Glutamatergic neuron (in vitro differentiated cells): ENCODE results near the gene FMNL3. TPM values are rescaled to one million over a fixed set of nuclear protein-coding genes. Genes with fewer than 3 reads are reported as not detected.

Source experiments
- DNase-seq: peaks from one replicate; pipeline ENCODE4 v3.0.0; 2022
- H3K27ac Mint-ChIP-seq: one replicate; pipeline ENCODE4 v1.8.0; 2020; ENCODE audit warnings: mild to moderate bottlenecking, mixed read lengths, inconsistent platforms; ENCODE audit not compliant: unreplicated experiment
- H3K27me3 Mint-ChIP-seq: one replicate; pipeline ENCODE4 v1.8.0; 2020; ENCODE audit warnings: mild to moderate bottlenecking, moderate library complexity, mixed read lengths, inconsistent platforms; ENCODE audit not compliant: unreplicated experiment
- H3K36me3 Mint-ChIP-seq: one replicate; pipeline ENCODE4 v1.8.0; 2020; ENCODE audit warnings: mild to moderate bottlenecking, mixed read lengths, inconsistent platforms; ENCODE audit not compliant: unreplicated experiment
- H3K4me1 Mint-ChIP-seq: one replicate; pipeline ENCODE4 v1.8.0; 2020; ENCODE audit warnings: mild to moderate bottlenecking, low read depth, mixed read lengths, inconsistent platforms; ENCODE audit not compliant: unreplicated experiment
- H3K4me3 Mint-ChIP-seq: one replicate; pipeline ENCODE4 v1.8.0; 2020; ENCODE audit warnings: mild to moderate bottlenecking, mixed read lengths, inconsistent platforms; ENCODE audit not compliant: unreplicated experiment
- H3K9me3 Mint-ChIP-seq: one replicate; pipeline ENCODE4 v1.8.0; 2020; ENCODE audit warnings: mild to moderate bottlenecking, moderate library complexity, mixed read lengths, inconsistent platforms; ENCODE audit not compliant: unreplicated experiment
- total RNA-seq: library from RNA; stranded (reverse); fragmentation: NEBNext Ultra II Directional; extraction: Animal tissue kit (Norgen Biotek cat#: 25700); gene quantifications from one replicate; pipeline ENCODE4 v1.2.1, GENCODE V29; 2021; ENCODE audit not compliant: unreplicated experiment
- TF ChIP-seq, protein P1 (sequence below): fragments of 200-600 bp; sonication (generic); IDR thresholded peaks from one replicate; pipeline ENCODE4 v1.5.0; 2021; ENCODE audit not compliant: partially characterized antibody, unreplicated experiment

Gene FMNL3
- total RNA-seq, 1 donor from 2014 or later: 13.7 TPM

DNA sequence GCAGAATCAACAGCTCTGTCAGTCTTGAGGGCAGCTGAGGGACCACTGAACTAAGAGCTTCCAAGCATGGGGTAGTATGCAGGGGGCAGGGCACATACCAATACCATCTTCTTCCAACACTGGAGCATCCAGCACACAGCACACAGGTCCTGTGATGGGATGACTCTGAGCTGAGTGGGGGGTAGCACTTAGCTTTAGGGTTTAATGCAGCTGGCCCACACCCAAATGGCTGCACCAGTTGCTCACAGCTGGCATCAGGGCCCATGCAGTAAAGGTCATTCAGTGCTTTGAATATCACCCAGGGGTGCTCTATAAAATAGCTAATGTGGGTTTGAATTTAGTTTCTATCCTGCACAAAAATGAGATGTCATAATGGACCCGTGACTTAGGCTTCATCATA is 103.5 kb downstream of the FMNL3 start:
- H3K9me3 Mint-ChIP-seq: peaks cover 5% of the 10 kb centered on the region
- H3K27me3 Mint-ChIP-seq: peaks cover 5% of the 10 kb centered on the region
- no peaks in the 10 kb centered on the region for H3K36me3 Mint-ChIP-seq
- TF ChIP-seq, protein P1, sequence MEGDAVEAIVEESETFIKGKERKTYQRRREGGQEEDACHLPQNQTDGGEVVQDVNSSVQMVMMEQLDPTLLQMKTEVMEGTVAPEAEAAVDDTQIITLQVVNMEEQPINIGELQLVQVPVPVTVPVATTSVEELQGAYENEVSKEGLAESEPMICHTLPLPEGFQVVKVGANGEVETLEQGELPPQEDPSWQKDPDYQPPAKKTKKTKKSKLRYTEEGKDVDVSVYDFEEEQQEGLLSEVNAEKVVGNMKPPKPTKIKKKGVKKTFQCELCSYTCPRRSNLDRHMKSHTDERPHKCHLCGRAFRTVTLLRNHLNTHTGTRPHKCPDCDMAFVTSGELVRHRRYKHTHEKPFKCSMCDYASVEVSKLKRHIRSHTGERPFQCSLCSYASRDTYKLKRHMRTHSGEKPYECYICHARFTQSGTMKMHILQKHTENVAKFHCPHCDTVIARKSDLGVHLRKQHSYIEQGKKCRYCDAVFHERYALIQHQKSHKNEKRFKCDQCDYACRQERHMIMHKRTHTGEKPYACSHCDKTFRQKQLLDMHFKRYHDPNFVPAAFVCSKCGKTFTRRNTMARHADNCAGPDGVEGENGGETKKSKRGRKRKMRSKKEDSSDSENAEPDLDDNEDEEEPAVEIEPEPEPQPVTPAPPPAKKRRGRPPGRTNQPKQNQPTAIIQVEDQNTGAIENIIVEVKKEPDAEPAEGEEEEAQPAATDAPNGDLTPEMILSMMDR: no peak
- DNase-seq: no peak
- no peak overlapping the region for H3K4me3 Mint-ChIP-seq
- no peak overlapping the region for H3K27ac Mint-ChIP-seq
- H3K4me1 Mint-ChIP-seq: no peaks in the 10 kb centered on the region

DNA sequence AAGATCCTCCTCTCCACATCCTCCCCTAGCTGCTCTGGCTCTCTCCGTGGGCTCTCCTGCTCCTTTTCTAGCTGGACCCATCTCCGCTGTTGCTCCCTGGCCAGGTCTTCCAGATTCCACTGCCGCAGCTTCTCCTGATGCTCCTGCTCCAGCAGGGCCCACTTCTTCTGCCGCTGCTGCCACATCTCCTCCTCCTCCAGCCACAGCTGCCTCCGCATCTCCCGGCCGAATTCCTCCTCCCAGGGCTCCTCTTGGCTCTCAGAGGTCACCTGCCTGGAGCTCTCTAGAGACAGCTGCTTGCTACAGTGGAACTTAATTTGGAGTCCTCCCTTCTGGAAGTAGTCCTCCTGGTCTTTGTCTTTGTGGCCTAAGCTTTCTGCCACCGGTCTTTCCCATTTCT is 107.2 kb downstream of the FMNL3 start:
- TF ChIP-seq, protein P1: no peak
- Mint-ChIP-seq H3K27ac (no peak overlapping the region), H3K4me3 (no peak overlapping the region), H3K9me3 (peaks cover 2% of the 10 kb centered on the region), H3K27me3 (peaks cover 7% of the 10 kb centered on the region), H3K36me3 (peaks cover 5% of the 10 kb centered on the region), H3K4me1 (no peaks in the 10 kb centered on the region)
- no peak for DNase-seq

DNA sequence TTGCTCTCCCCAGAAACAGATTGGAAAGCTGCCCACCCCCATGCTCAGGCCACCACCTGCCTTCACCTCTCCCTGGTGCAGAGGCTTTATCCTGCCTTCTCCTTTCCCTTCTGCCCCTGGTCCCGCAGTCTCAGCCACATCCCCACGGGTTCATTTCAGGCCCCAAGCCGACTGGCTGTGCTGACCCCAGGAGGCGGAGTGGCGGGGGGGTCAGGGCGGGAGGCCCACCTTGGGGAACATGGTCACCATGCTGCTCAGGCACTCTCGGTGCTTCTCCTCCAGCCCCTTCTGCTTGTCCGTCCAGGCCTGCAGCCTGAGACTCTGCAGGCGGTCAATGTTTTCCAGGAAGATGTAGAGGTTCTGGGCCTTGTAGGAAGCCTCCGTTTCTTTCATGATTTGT is 108.7 kb downstream of the FMNL3 start:
- H3K4me1 Mint-ChIP-seq: no peaks in the 10 kb centered on the region
- no peak overlapping the region for H3K27ac Mint-ChIP-seq
- peaks cover 7% of the 10 kb centered on the region for H3K27me3 Mint-ChIP-seq
- H3K9me3 Mint-ChIP-seq: peaks cover 2% of the 10 kb centered on the region
- DNase-seq: no peak
- TF ChIP-seq, protein P1: no peak
- no peak overlapping the region for H3K4me3 Mint-ChIP-seq
- peaks cover 5% of the 10 kb centered on the region for H3K36me3 Mint-ChIP-seq

DNA sequence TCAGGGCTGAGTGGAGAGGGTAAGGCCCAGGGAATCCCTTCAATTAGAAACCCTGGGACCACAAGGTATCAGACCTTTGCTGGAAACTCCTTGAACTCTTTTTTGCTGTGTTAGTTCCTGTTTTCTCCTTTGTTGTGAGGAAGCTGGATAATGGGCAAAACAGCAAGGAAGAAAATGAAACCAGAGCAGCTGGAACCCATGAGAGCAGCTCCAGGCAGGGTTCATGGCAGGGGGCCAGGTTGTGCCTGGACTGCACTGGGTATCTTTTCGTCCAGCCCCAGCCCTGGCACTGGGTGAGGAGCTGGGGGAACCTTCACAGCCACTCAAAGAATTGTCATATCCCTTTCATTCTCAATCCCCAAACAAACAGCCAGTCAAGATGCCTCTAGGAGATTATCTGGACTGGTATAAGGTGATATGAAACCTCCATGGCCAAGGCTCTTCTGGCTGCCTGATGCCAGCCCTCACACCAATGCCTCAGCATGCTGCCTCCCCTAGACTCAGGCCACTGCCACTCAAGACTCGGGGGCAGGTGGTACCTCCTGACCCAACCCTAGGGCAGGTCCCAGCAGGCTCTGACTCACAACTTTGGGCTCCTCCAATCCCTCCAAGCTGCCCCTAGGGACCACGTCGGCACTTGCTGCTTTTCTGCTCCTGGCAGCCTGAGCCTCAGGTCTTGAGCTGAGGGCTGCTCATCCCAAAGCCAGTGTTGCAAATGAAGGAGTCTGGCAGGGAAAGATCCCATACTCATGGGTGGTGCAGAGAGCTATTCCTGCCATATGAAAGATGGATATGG is 118.3 kb downstream of the FMNL3 start:
- peaks cover 5% of the 10 kb centered on the region for H3K9me3 Mint-ChIP-seq
- H3K36me3 Mint-ChIP-seq: peaks cover 6% of the 10 kb centered on the region
- peaks cover 17% of the 10 kb centered on the region for H3K4me1 Mint-ChIP-seq
- DNase-seq: no peak
- no peak overlapping the region for H3K27ac Mint-ChIP-seq
- H3K27me3 Mint-ChIP-seq: peaks cover 4% of the 10 kb centered on the region
- no peak overlapping the region for H3K4me3 Mint-ChIP-seq
- TF ChIP-seq, protein P1: no peak

DNA sequence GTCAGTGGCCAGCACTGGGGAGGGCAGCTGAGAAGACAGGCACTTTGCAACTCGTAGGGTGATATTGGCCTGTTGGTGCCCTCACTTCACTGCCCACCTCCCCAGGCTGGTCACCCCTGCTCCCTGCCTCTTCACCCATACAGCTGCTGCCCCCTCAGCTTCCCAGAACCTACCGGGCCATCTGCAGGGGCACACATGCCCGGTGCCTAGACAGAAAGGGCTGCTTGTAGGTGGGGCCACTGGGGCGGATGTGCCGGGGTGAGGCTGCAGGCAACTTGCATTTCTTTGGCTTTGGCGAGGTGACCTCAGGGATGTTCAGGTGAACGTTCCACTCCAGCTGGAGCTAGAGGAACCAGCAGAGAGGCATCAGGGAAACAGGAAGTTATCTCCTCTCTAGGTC is 118.9 kb downstream of the FMNL3 start:
- no peak overlapping the region for H3K4me3 Mint-ChIP-seq
- no peak for DNase-seq
- peaks cover 5% of the 10 kb centered on the region for H3K9me3 Mint-ChIP-seq
- TF ChIP-seq, protein P1: no peak
- H3K36me3 Mint-ChIP-seq: peaks cover 6% of the 10 kb centered on the region
- peaks cover 4% of the 10 kb centered on the region for H3K27me3 Mint-ChIP-seq
- peaks cover 20% of the 10 kb centered on the region for H3K4me1 Mint-ChIP-seq
- H3K27ac Mint-ChIP-seq: no peak overlapping the region
